Ovary (tissue), 9 donors: ENCODE data around the gene NADSYN1. TPM values are rescaled to one million over a fixed set of nuclear protein-coding genes. Genes with fewer than 3 reads are reported as not detected.
A peak's percentile ranks its signal among the peaks of the same experiment; 100 is the strongest.

Experiments
- DNase-seq, 5 donors: peaks; one replicate each; pipeline ENCODE4 v3.0.0-alpha.2; 2019 to 2020
- H3K27ac ChIP-seq, 2 donors: fragments of 200-600 bp; one replicate each; pipeline versions ENCODE4 v1.5.1 to v1.8.0; 2019 to 2022
- H3K27me3 ChIP-seq: fragments of 200-600 bp; one replicate; pipeline ENCODE4 v1.8.0; 2022
- H3K36me3 ChIP-seq: fragments of 200-600 bp; sonication (generic); one replicate; pipeline ENCODE4 v1.5.1; 2019
- H3K4me1 ChIP-seq: one replicate; pipeline ENCODE4 v1.8.1; 2013; ENCODE audit warnings: mild to moderate bottlenecking, moderate library complexity; ENCODE audit not compliant: insufficient read depth
- H3K4me3 ChIP-seq: fragments of 200-600 bp; sonication (generic); one replicate; pipeline ENCODE4 v1.5.1; 2017
- H3K9me3 ChIP-seq, 2 donors: fragments of 200-600 bp in 1 of 2; sonication (generic) in 1 of 2; one replicate each; pipeline versions ENCODE4 v1.5.1 to v1.8.1; 2013 to 2019; ENCODE audit warnings: mild to moderate bottlenecking in 1 of 2, moderate library complexity in 1 of 2
- EP300 ChIP-seq: sonication (generic); formaldehyde crosslinking; IDR thresholded peaks from one replicate; pipeline ENCODE4 v1.6.1; 2017; ENCODE audit warnings: antibody characterized with exemption
- POLR2A ChIP-seq: fragments of 450-650 bp; IDR thresholded peaks from one replicate; pipeline ENCODE4 v1.6.1; 2017; ENCODE audit warnings: antibody characterized with exemption, mild to moderate bottlenecking, moderate library complexity
- WGBS, 3 donors: extraction: QIAGEN DNeasy Blood & Tissue Kit in 1 of 3; methylation state at CpG; one replicate each; pipeline versions ENCODE4 v1.1.5 to v1.1.7; 2013 to 2017; 5-methylcytosine and 5-hydroxymethylcytosine counted together
- intact Hi-C, 4 donors: fragments of 100-400 bp; cut with DNase I; formaldehyde crosslinking; loops; one replicate each; pipeline versions ENCODE4 v1.11.0 to v1.15.1; 2022 to 2023
- polyA plus RNA-seq, 2 donors: library from polyadenylated mRNA; stranded (reverse); fragments of 200-250 nt in 1 of 2; fragments of 350-450 nt in 1 of 2; fragmentation: Illumina TruSeq in 1 of 2; extraction: RNeasy Lipid Tissue Mini Kit (QIAGEN cat#74804) in 1 of 2; gene quantifications; one replicate each; pipeline ENCODE4 v1.2.3, GENCODE V29; 2013 to 2014
- total RNA-seq, 7 donors: library from RNA; depleted of rRNA in 2 of 7; stranded (reverse); fragments of >200 nt in 2 of 7; fragmentation: NEBNext Ultra II Directional in 3 of 7; extraction: Animal tissue kit (Norgen Biotek cat#: 25700) in 3 of 7; gene quantifications; one replicate each; pipeline versions ENCODE4 v1.1.0 to v1.2.4, GENCODE V29; 2016 to 2023
- TF ChIP-seq, protein P1 (sequence below), 3 donors: fragments of 450-650 bp in 2 of 3; fragments of 200-600 bp in 1 of 3; IDR thresholded peaks; one replicate each; pipeline versions ENCODE4 v1.5.1 to v1.8.0; 2016 to 2022; ENCODE audit warnings: antibody characterized with exemption in 3 of 3, mild to moderate bottlenecking in 1 of 3
- donor health status: DM: no; HTN: no; CAD: no; lungs with moderate emphysema.
- donor health status: DM: no; HTN: no; CAD: no.
- donor health status: Bipolar disorder and iron deficiency.
- donor health status: DM: yes; HTN: yes; CAD: no.
- donor health status: DM: no; HTN: no; CAD: no.
- donor health status: DM: yes; HTN: yes; CAD: no.

NADSYN1 gene
- total and polyA plus RNA-seq, 9 donors: 30.8 to 69.0 (median 49.6) TPM

GRCh38 chr11:71425860-71426259 lies 27.1 kb upstream of the NADSYN1 start:
- WGBS, 3 donors: 68 to 82% (median 78%) methylated on average over 4 of the region's 4 CpGs
- intact Hi-C loops: no loop called here

GRCh38 chr11:71426413-71426812 lies 26.6 kb upstream of the NADSYN1 start:
- Histone ChIP-seq H3K27ac (no peak overlapping the region), H3K36me3 (no peaks in the 10 kb centered on the region), H3K4me3 (no peak overlapping the region), H3K9me3 (no peaks in the 10 kb centered on the region), H3K4me1 (peaks cover 10% of the 10 kb centered on the region), H3K27me3 (no peaks in the 10 kb centered on the region)
- DNase-seq: no peak
- TF ChIP-seq EP300 (no peak), POLR2A (no peak)
- TF ChIP-seq, protein P1, sequence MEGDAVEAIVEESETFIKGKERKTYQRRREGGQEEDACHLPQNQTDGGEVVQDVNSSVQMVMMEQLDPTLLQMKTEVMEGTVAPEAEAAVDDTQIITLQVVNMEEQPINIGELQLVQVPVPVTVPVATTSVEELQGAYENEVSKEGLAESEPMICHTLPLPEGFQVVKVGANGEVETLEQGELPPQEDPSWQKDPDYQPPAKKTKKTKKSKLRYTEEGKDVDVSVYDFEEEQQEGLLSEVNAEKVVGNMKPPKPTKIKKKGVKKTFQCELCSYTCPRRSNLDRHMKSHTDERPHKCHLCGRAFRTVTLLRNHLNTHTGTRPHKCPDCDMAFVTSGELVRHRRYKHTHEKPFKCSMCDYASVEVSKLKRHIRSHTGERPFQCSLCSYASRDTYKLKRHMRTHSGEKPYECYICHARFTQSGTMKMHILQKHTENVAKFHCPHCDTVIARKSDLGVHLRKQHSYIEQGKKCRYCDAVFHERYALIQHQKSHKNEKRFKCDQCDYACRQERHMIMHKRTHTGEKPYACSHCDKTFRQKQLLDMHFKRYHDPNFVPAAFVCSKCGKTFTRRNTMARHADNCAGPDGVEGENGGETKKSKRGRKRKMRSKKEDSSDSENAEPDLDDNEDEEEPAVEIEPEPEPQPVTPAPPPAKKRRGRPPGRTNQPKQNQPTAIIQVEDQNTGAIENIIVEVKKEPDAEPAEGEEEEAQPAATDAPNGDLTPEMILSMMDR (IDR thresholded peaks at IDR 0.05): no peak
- intact Hi-C loops: no loop called here
- WGBS, 3 donors: 80 to 87% (median 85%) methylated on average over 3 of the region's 3 CpGs

More at GRCh38 chr11:71425860-71426259, 27.1 kb upstream of the NADSYN1 start:
- H3K36me3 ChIP-seq: no peaks in the 10 kb centered on the region
- no peak for DNase-seq
- no peak overlapping the region for H3K27ac ChIP-seq
- no peaks in the 10 kb centered on the region for H3K9me3 ChIP-seq
- peaks cover 6% of the 10 kb centered on the region for H3K4me1 ChIP-seq
- H3K27me3 ChIP-seq: no peaks in the 10 kb centered on the region
- H3K4me3 ChIP-seq: no peak overlapping the region
- TF ChIP-seq, protein P1 (IDR thresholded peaks at IDR 0.05): no peak
- TF ChIP-seq EP300: no peak

DNA sequence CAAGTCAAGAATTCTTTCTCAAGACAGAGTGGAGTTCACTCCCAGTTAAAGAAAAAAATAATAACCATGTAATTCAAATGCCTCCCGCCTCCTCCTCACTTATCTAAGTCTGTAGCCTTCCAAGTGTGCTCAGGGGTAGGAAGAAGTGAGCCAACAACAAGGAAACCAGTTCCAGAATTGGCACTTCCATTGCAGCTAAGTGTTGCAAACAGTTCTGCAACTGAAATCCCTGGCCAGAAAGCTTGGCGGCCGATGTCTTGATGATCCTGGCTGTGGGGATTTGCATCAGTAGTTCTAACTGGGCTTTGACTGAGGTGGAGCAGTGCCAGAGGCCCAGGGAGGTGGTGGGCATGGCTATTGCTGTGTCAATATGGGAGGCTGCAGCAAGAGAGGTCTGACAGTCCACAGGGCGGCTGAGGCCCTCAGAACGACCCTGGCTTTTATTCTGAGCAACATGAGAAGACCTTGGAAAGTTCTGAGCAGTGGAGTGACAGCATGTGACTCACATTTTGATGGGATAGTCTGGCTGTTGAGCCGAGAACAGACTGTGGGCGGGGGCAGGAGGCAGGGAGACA lies 24.1 kb upstream of the NADSYN1 start:
- Histone ChIP-seq H3K27ac (peak overlapping the region in 1 of 2 donors; percentile 63), H3K4me1 (peaks cover 15% of the 10 kb centered on the region), H3K27me3 (no peaks in the 10 kb centered on the region), H3K9me3 (no peaks in the 10 kb centered on the region), H3K4me3 (no peak overlapping the region), H3K36me3 (no peaks in the 10 kb centered on the region)
- intact Hi-C loops: no loop called here
- DNase-seq: peak; percentile 61 to 84 (median 78)
- no peak for TF ChIP-seq POLR2A
- no peak for TF ChIP-seq EP300
- TF ChIP-seq, protein P1 (IDR thresholded peaks at IDR 0.05): no peak
- WGBS, 3 donors: 23 to 29% (median 28%) methylated on average over 7 of the region's 7 CpGs

DNA sequence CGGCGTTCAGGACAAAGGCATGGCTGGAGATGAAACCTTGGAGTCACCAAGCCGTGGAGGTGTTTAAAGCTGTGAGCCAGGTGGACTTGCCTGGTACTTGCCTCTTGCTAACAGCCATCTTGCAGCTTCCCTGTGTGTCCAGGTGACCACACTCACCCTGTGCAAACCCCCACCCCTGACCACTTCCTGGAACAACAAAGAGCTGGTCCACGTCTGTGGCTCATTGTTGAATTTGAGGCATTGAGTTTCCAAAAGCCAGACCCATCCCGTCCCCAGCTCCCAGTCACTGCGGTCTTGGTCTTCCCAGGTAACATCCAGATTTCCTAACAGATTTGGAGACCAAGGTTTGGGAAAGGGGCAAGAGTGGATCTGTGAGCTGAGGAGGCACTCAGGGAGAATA lies 23.3 kb upstream of the NADSYN1 start:
- Histone ChIP-seq H3K36me3 (no peaks in the 10 kb centered on the region), H3K27me3 (no peaks in the 10 kb centered on the region), H3K4me1 (peaks cover 15% of the 10 kb centered on the region), H3K27ac (peak overlapping the region in 1 of 2 donors; percentile 63), H3K4me3 (no peak overlapping the region), H3K9me3 (no peaks in the 10 kb centered on the region)
- intact Hi-C loops: no loop called here
- no peak for DNase-seq
- TF ChIP-seq, protein P1 (IDR thresholded peaks at IDR 0.05): no peak
- TF ChIP-seq POLR2A (no peak), EP300 (no peak)
- 92 to 99% (median 94%) methylated on average over 6 of the region's 6 CpGs for WGBS, 3 donors
